ENCODE data around the gene CNTNAP5. TPM values are rescaled to one million over a fixed set of nuclear protein-coding genes. Genes with fewer than 3 reads are reported as not detected.

CNTNAP5 gene
- total and polyA plus RNA-seq, 2 of the 8 experiments (the other 6 are each of a cell fraction or from before 2014, with no cell fraction given): 0.11 to 0.76 TPM

- Histone ChIP-seq H3K56ac (replicated peaks; ENCODE audit: insufficient read length, low read depth, low read length) (no peak overlapping the region), H3K36me3 (ENCODE audit: control insufficient read depth in 2 of 4, insufficient read depth in 4 of 4, low read length in 3 of 4) (no peaks in the 10 kb centered on the region), H2BK120ac (replicated peaks; ENCODE audit: low read depth, low read length) (no peak overlapping the region), H2BK20ac (ENCODE audit: low read length) (no peak overlapping the region), H3K9ac (replicated peaks in 1 of 4; ENCODE audit: extremely low read depth in 1 of 4, low read depth in 3 of 4, low read length in 3 of 4) (no peak overlapping the region), H3K27ac (ENCODE audit: low read depth, low read length) (no peak overlapping the region), H2AFZ (ENCODE audit: low read length) (peak overlapping the region; percentile 33; the same call in 1 of the 2 replicates), H3K23me2 (ENCODE audit: low read depth, low read length) (no peaks in the 10 kb centered on the region), H2BK5ac (ENCODE audit: low read depth, low read length) (no peak overlapping the region), H4K8ac (ENCODE audit: extremely low read depth, insufficient read depth, low read length) (no peak overlapping the region), H3K4me3 (ENCODE audit: extremely low read depth in 1 of 4, insufficient read depth in 2 of 4, low read depth in 3 of 4, low read length in 4 of 4) (no peak overlapping the region), H3K18ac (ENCODE audit: extremely low read depth, low read length) (no peak overlapping the region), H3K23ac (ENCODE audit: insufficient read length) (no peak overlapping the region), H3K4ac (replicated peaks; ENCODE audit: insufficient read length, low read depth, low read length) (no peak overlapping the region), H3K27me3 (replicated peaks in 1 of 4; ENCODE audit: control insufficient read depth in 3 of 4, extremely low read depth in 1 of 4, insufficient read depth in 3 of 4, low read length in 3 of 4) (no peaks in the 10 kb centered on the region), H2AK5ac (ENCODE audit: low read depth, low read length) (no peak overlapping the region), H2BK15ac (ENCODE audit: low read length) (no peak overlapping the region), H4K20me1 (replicated peaks in 1 of 2; ENCODE audit: control insufficient read depth in 1 of 2, insufficient read depth in 2 of 2, low read length in 2 of 2) (no peaks in the 10 kb centered on the region), H3K14ac (ENCODE audit: insufficient read length) (no peak overlapping the region), H4K91ac (replicated peaks; ENCODE audit: insufficient read length, low read length) (no peak overlapping the region), H3K79me2 (ENCODE audit: control insufficient read depth in 1 of 2, insufficient read depth in 2 of 2, low read length in 2 of 2) (no peaks in the 10 kb centered on the region), H4K5ac (ENCODE audit: insufficient read length, low read depth, low read length) (no peak overlapping the region), H2BK12ac (ENCODE audit: low read depth, low read length) (no peak overlapping the region), H3K79me1 (ENCODE audit: low read depth, low read length) (no peaks in the 10 kb centered on the region), H3K4me2 (ENCODE audit: insufficient read depth in 1 of 2, low read depth in 2 of 2, low read length in 2 of 2) (no peak overlapping the region), H3K4me1 (replicated peaks in 1 of 4; ENCODE audit: control insufficient read depth in 3 of 4, insufficient read depth in 4 of 4, low read length in 3 of 4) (no peaks in the 10 kb centered on the region), H3K9me3 (ENCODE audit: insufficient read depth in 2 of 2, low read depth in 1 of 2, low read length in 1 of 2) (no peaks in the 10 kb centered on the region; a peak in 1 of 4 replicates)
- FAIRE-seq: no peak
- WGBS, 2 experiments (ENCODE audit: extremely low coverage in 1 of 2, insufficient coverage in 1 of 2, insufficient read length in 1 of 2, insufficient replicate concordance in 2 of 2, low coverage in 1 of 2, low lambda C conversion rate in 2 of 2, missing lambda C conversion rate in 1 of 2): 85% methylated on average over 5 of the region's 5 CpGs; no CpG with 5 or more reads in 1 of the 2 experiments
- POLR2A ChIA-PET (ENCODE audit: partially characterized antibody): no interaction called here
- CTCF ChIA-PET (ENCODE audit: partially characterized antibody): no interaction called here
- DNase-seq (ENCODE audit: low read depth in 1 of 2, low spot score in 2 of 2): no peak
- TF ChIP-seq KDM5A (IDR thresholded peaks at IDR 0.05; ENCODE audit: low read length) (no peak), TEAD4 (IDR thresholded peaks at IDR 0.05; ENCODE audit: low read depth, low read length) (no peak), ATF2 (IDR thresholded peaks at IDR 0.05; ENCODE audit: low read length) (no peak)
Observed at GRCh38 chr2:124091721-124092120, 66.6 kb downstream of the CNTNAP5 start.

Measured in H1 (cell line).